Trophoblast cell (in vitro differentiated cells and primary cell): Measurements from ENCODE around the gene SUSD4.

Experiments
- DNase-seq, 2 donors: peaks; one replicate each; pipeline ENCODE4 v3.0.0-alpha.2; 2016
- H2AFZ ChIP-seq: 2 replicates; pipeline ENCODE4 v1.6.1; 2013; ENCODE audit warnings: low read length, moderate library complexity, mild to moderate bottlenecking; ENCODE audit not compliant: insufficient read depth, poor library complexity
- H2AK5ac ChIP-seq: 2 replicates; pipeline ENCODE4 v1.6.1; 2013; ENCODE audit warnings: mild to moderate bottlenecking, low read length
- H2BK120ac ChIP-seq: 2 replicates; pipeline ENCODE4 v1.6.1; 2013; ENCODE audit warnings: low read length, mild to moderate bottlenecking, moderate library complexity; ENCODE audit not compliant: insufficient read depth, poor library complexity
- H2BK12ac ChIP-seq: 2 replicates; pipeline ENCODE4 v1.6.1; 2013; ENCODE audit warnings: mild to moderate bottlenecking, low read length, moderate library complexity
- H2BK5ac ChIP-seq: 2 replicates; pipeline ENCODE4 v1.6.1; 2013; ENCODE audit warnings: low read length, low read depth, moderate library complexity, mild to moderate bottlenecking; ENCODE audit not compliant: poor library complexity
- H3K14ac ChIP-seq: 2 replicates; pipeline ENCODE4 v1.6.1; 2013; ENCODE audit warnings: mild to moderate bottlenecking, low read length
- H3K18ac ChIP-seq: 2 replicates; pipeline ENCODE4 v1.6.1; 2013; ENCODE audit warnings: mild to moderate bottlenecking, low read length
- H3K23ac ChIP-seq: 2 replicates; pipeline ENCODE4 v1.6.1; 2013; ENCODE audit warnings: low read length
- H3K27ac ChIP-seq: 2 replicates; pipeline ENCODE4 v1.5.1; 2013; ENCODE audit warnings: low read depth, mild to moderate bottlenecking, inconsistent platforms, low read length, moderate library complexity
- H3K27me3 ChIP-seq: 2 replicates; pipeline ENCODE4 v1.6.1; 2013; ENCODE audit warnings: inconsistent platforms, mild to moderate bottlenecking, low read length, moderate library complexity; ENCODE audit not compliant: insufficient read depth
- H3K36me3 ChIP-seq, 2 experiments: 1 replicate in 1 of 2; 2 replicates in 1 of 2; pipeline ENCODE4 v1.6.1; 2013; ENCODE audit warnings: low read length in 2 of 2, mild to moderate bottlenecking in 2 of 2, moderate library complexity in 1 of 2; ENCODE audit not compliant: insufficient read depth in 2 of 2, control insufficient read depth in 1 of 2
- H3K4ac ChIP-seq: 2 replicates; pipeline ENCODE4 v1.6.1; 2013; ENCODE audit warnings: low read depth, mild to moderate bottlenecking, low read length, moderate library complexity
- H3K4me1 ChIP-seq, 2 experiments: 1 replicate in 1 of 2; 2 replicates in 1 of 2; pipeline ENCODE4 v1.6.1; 2013; ENCODE audit warnings: low read length in 2 of 2, mild to moderate bottlenecking in 2 of 2, moderate library complexity in 1 of 2; ENCODE audit not compliant: insufficient read depth in 2 of 2, control insufficient read depth in 1 of 2
- H3K4me2 ChIP-seq: 2 replicates; pipeline ENCODE4 v1.6.1; 2013; ENCODE audit warnings: inconsistent platforms, mild to moderate bottlenecking, low read length, moderate library complexity
- H3K4me3 ChIP-seq: 2 replicates; pipeline ENCODE4 v1.5.1; 2013; ENCODE audit warnings: mild to moderate bottlenecking, low read depth, low read length, inconsistent platforms
- H3K79me1 ChIP-seq: one replicate; pipeline ENCODE4 v1.6.1; 2013; ENCODE audit warnings: low read length
- H3K79me2 ChIP-seq: 2 replicates; pipeline ENCODE4 v1.6.1; 2013; ENCODE audit warnings: low read length, mild to moderate bottlenecking; ENCODE audit not compliant: control insufficient read depth, insufficient read depth, poor library complexity
- H3K9ac ChIP-seq: 2 replicates; pipeline ENCODE4 v1.6.1; 2013; ENCODE audit warnings: mild to moderate bottlenecking, low read length
- H3K9me3 ChIP-seq: 2 replicates; pipeline ENCODE4 v1.6.1; 2013; ENCODE audit warnings: low read depth, mild to moderate bottlenecking, control low read depth, inconsistent platforms, low read length; ENCODE audit not compliant: insufficient read depth
- H4K12ac ChIP-seq: 2 replicates; pipeline ENCODE4 v1.6.1; 2013; ENCODE audit warnings: low read depth, mild to moderate bottlenecking, low read length, moderate library complexity
- H4K8ac ChIP-seq: 2 replicates; pipeline ENCODE4 v1.6.1; 2013; ENCODE audit warnings: low read depth, mild to moderate bottlenecking, low read length, moderate library complexity
- H4K91ac ChIP-seq: one replicate; pipeline ENCODE4 v1.6.1; 2013; ENCODE audit warnings: low read depth, mild to moderate bottlenecking, low read length, moderate library complexity
- WGBS: extraction: QIAGEN DNeasy Blood & Tissue Kit; methylation state at CpG from one replicate; pipeline ENCODE4 v1.1.7; 2013; ENCODE audit warnings: missing lambda C conversion rate; ENCODE audit not compliant: insufficient read length, insufficient coverage; ENCODE audit errors: extremely low coverage; 5-methylcytosine and 5-hydroxymethylcytosine counted together

The SUSD4 gene

GRCh38 chr1:223242382-223242955, 121.5 kb downstream of the SUSD4 start:
- Histone ChIP-seq H4K91ac (no peak overlapping the region), H2BK120ac (no peak overlapping the region), H3K79me1 (no peaks in the 10 kb centered on the region), H3K4me2 (no peak overlapping the region), H3K79me2 (no peaks in the 10 kb centered on the region), H3K4me3 (no peak overlapping the region), H3K9me3 (no peaks in the 10 kb centered on the region), H2AK5ac (no peak overlapping the region), H2BK12ac (no peak overlapping the region), H3K14ac (no peak overlapping the region), H3K4me1 (no peaks in the 10 kb centered on the region), H3K27ac (no peak overlapping the region), H4K12ac (no peak overlapping the region), H3K4ac (no peak overlapping the region), H3K18ac (no peak overlapping the region), H4K8ac (no peak overlapping the region), H3K9ac (no peak overlapping the region), H2BK5ac (no peak overlapping the region), H2AFZ (no peak overlapping the region), H3K27me3 (no peaks in the 10 kb centered on the region), H3K23ac (no peak overlapping the region), H3K36me3 (no peaks in the 10 kb centered on the region)
- no peak for DNase-seq
- no CpG with 5 or more reads among the region's 6 CpGs for WGBS

DNA sequence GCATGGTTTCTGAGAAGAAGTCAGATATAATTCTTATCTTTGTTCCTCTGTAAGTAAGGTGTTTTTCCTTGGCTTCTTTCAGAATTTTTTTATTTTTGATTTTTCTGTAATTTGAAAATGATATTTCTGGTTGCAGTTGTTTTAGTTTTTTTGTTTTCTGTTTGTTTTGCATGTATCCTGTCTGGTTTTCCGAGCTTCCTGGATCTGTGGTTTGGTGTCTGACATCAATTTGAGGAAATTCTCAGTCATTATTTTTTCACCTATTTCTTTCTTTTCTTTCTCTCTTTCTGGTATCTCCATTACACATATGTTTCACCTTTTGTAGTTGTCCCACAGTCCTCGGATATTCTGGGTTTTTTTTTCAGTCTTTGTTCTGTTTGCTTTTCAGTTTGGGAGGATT, 123.9 kb downstream of the SUSD4 start:
- H4K91ac ChIP-seq: no peak overlapping the region
- H3K79me1 ChIP-seq: no peaks in the 10 kb centered on the region
- no peak overlapping the region for H3K9ac ChIP-seq
- no peak overlapping the region for H4K12ac ChIP-seq
- H3K4me3 ChIP-seq: no peak overlapping the region
- H3K4me1 ChIP-seq: no peaks in the 10 kb centered on the region
- no peak overlapping the region for H3K4ac ChIP-seq
- no peak overlapping the region for H2AFZ ChIP-seq
- no peak overlapping the region for H2BK12ac ChIP-seq
- H3K4me2 ChIP-seq: no peak overlapping the region
- no peak overlapping the region for H2AK5ac ChIP-seq
- no peak overlapping the region for H2BK5ac ChIP-seq
- no peak overlapping the region for H2BK120ac ChIP-seq
- H3K27me3 ChIP-seq: no peaks in the 10 kb centered on the region
- no peak overlapping the region for H3K23ac ChIP-seq
- H3K79me2 ChIP-seq: no peaks in the 10 kb centered on the region
- no CpG with 5 or more reads among the region's 2 CpGs for WGBS
- H3K9me3 ChIP-seq: no peaks in the 10 kb centered on the region
- no peaks in the 10 kb centered on the region for H3K36me3 ChIP-seq
- DNase-seq: no peak
- no peak overlapping the region for H3K18ac ChIP-seq
- no peak overlapping the region for H4K8ac ChIP-seq
- H3K14ac ChIP-seq: no peak overlapping the region
- no peak overlapping the region for H3K27ac ChIP-seq

GRCh38 chr1:223235091-223235490, 128.9 kb downstream of the SUSD4 start:
- no peak overlapping the region for H3K4me3 ChIP-seq
- H3K79me2 ChIP-seq: no peaks in the 10 kb centered on the region
- no peak for DNase-seq
- no peak overlapping the region for H2BK120ac ChIP-seq
- no peak overlapping the region for H4K8ac ChIP-seq
- no peak overlapping the region for H2AFZ ChIP-seq
- H3K9ac ChIP-seq: no peak overlapping the region
- H2BK5ac ChIP-seq: no peak overlapping the region
- H2AK5ac ChIP-seq: no peak overlapping the region
- H3K27ac ChIP-seq: no peak overlapping the region
- H3K4ac ChIP-seq: no peak overlapping the region
- no peak overlapping the region for H3K23ac ChIP-seq
- no CpG with 5 or more reads among the region's 3 CpGs for WGBS
- H3K79me1 ChIP-seq: peaks cover 5% of the 10 kb centered on the region
- H3K36me3 ChIP-seq: no peaks in the 10 kb centered on the region
- no peaks in the 10 kb centered on the region for H3K9me3 ChIP-seq
- no peak overlapping the region for H3K18ac ChIP-seq
- no peak overlapping the region for H3K4me2 ChIP-seq
- no peak overlapping the region for H3K14ac ChIP-seq
- H3K27me3 ChIP-seq: no peaks in the 10 kb centered on the region
- H3K4me1 ChIP-seq: peaks cover 18 to 24% of the 10 kb centered on the region in 2 experiments
- no peak overlapping the region for H4K12ac ChIP-seq
- no peak overlapping the region for H4K91ac ChIP-seq
- no peak overlapping the region for H2BK12ac ChIP-seq

DNA sequence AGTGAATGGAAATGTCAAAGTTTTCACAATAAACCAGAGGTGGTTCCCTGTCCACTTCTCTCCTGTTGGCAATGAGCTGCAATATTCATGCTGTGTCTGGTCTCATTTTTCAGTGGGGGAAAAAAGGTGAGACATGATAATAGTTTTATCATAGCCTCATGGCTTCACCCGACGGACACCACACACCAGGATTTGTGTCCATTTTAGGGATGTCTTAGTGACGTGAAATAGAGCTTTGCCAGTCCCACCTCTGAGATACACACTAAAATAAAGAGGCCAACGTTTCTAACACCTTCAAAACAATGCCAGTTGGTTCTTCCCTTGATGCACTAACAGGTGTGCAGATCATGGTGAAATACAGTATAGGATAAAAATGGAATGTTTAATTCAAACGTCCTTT, 129.4 kb downstream of the SUSD4 start:
- Histone ChIP-seq H2AK5ac (no peak overlapping the region), H3K27me3 (no peaks in the 10 kb centered on the region), H3K14ac (no peak overlapping the region), H3K4me2 (no peak overlapping the region), H3K79me2 (no peaks in the 10 kb centered on the region), H4K8ac (no peak overlapping the region), H3K18ac (no peak overlapping the region), H3K4ac (no peak overlapping the region), H3K27ac (no peak overlapping the region), H3K79me1 (peaks cover 5% of the 10 kb centered on the region), H3K36me3 (no peaks in the 10 kb centered on the region), H3K4me3 (no peak overlapping the region), H3K9me3 (no peaks in the 10 kb centered on the region), H2BK5ac (no peak overlapping the region), H3K9ac (no peak overlapping the region), H2BK120ac (no peak overlapping the region), H2BK12ac (no peak overlapping the region), H4K91ac (no peak overlapping the region), H2AFZ (no peak overlapping the region), H3K23ac (no peak overlapping the region), H4K12ac (no peak overlapping the region), H3K4me1 (peaks cover 18 to 24% of the 10 kb centered on the region in 2 experiments)
- WGBS: no CpG with 5 or more reads among the region's 5 CpGs
- DNase-seq: no peak
